WERI-Rb-1 (cell line): Measurements from ENCODE around the gene PDE10A.

Experiments
- DNase-seq: peaks from one replicate; pipeline ENCODE4 v3.0.0-alpha.2; 2020
- H3K27ac ChIP-seq: fragments of 250-450 bp; sonication (Bioruptor Pico); 2 replicates; pipeline ENCODE4 v1.5.1; 2020; ENCODE audit warnings: mild to moderate bottlenecking, moderate library complexity
- H3K27me3 ChIP-seq: fragments of 250-450 bp; sonication (Bioruptor Pico); 2 replicates; pipeline ENCODE4 v1.5.1; 2021; ENCODE audit warnings: mild to moderate bottlenecking, low read depth, moderate library complexity; ENCODE audit not compliant: insufficient read depth, severe bottlenecking
- H3K36me3 ChIP-seq: fragments of 250-450 bp; sonication (Bioruptor Pico); 2 replicates; pipeline ENCODE4 v1.5.1; 2020; ENCODE audit warnings: mild to moderate bottlenecking, moderate library complexity
- H3K4me3 ChIP-seq: 2 replicates; pipeline ENCODE4 v1.5.1; 2011; ENCODE audit warnings: low read depth, mild to moderate bottlenecking, control low read depth, low read length
- H3K9me3 ChIP-seq: fragments of 250-450 bp; sonication (Bioruptor Pico); 2 replicates; pipeline ENCODE4 v1.5.1; 2021; ENCODE audit warnings: mild to moderate bottlenecking, moderate library complexity; ENCODE audit not compliant: severe bottlenecking
- CTCF ChIP-seq: IDR thresholded peaks from 2 replicates; pipeline ENCODE4 v1.5.1; 2011; ENCODE audit warnings: low read depth, mild to moderate bottlenecking, control low read depth, inconsistent platforms, low read length

Gene PDE10A

GRCh38 chr6:165587206-165587605 lies 75.8 kb downstream of the PDE10A start:
- H3K36me3 ChIP-seq = no peaks in the 10 kb centered on the region
- H3K9me3 ChIP-seq = peaks cover 2% of the 10 kb centered on the region
- H3K27me3 ChIP-seq = peaks cover 52% of the 10 kb centered on the region
- TF ChIP-seq CTCF = no peak
- H3K4me3 ChIP-seq = no peak overlapping the region
- H3K27ac ChIP-seq = no peak overlapping the region
- no peak for DNase-seq

DNA sequence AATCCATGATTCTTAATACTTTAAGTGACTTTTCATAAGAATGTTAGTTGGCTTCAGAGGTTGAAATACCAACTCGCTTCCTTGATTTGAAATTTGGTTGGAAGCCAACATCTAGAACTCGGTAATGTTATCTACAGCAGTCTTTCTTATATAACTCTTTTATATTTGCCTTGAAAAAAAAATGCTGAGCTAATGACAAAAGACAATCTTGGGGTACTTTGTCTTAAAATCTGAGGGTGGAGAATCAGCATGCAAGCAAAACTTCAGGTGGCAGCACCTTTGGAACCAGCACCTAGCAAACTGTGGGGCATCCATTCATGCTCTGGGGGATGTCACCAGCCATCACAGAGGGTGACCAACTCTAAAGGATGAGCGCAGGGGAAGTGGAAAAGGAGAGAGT lies 76.3 kb downstream of the PDE10A start:
- Histone ChIP-seq H3K4me3 (no peak overlapping the region), H3K27ac (no peak overlapping the region), H3K27me3 (peaks cover 50% of the 10 kb centered on the region), H3K9me3 (peaks cover 1% of the 10 kb centered on the region), H3K36me3 (no peaks in the 10 kb centered on the region)
- DNase-seq = no peak
- no peak for TF ChIP-seq CTCF

- TF ChIP-seq CTCF = no peak
- no peaks in the 10 kb centered on the region for H3K36me3 ChIP-seq
- no peak overlapping the region for H3K4me3 ChIP-seq
- H3K9me3 ChIP-seq = no peaks in the 10 kb centered on the region
- peaks cover 49% of the 10 kb centered on the region for H3K27me3 ChIP-seq
- DNase-seq = no peak
- no peak overlapping the region for H3K27ac ChIP-seq
Observed at GRCh38 chr6:165585060-165585459, 78.0 kb downstream of the PDE10A start.

- DNase-seq = no peak
- H3K36me3 ChIP-seq = no peaks in the 10 kb centered on the region
- H3K4me3 ChIP-seq = no peak overlapping the region
- H3K9me3 ChIP-seq = no peaks in the 10 kb centered on the region
- no peak overlapping the region for H3K27ac ChIP-seq
- TF ChIP-seq CTCF = no peak
- peaks cover 46% of the 10 kb centered on the region for H3K27me3 ChIP-seq
Observed at GRCh38 chr6:165584541-165584940, 78.5 kb downstream of the PDE10A start.

DNA sequence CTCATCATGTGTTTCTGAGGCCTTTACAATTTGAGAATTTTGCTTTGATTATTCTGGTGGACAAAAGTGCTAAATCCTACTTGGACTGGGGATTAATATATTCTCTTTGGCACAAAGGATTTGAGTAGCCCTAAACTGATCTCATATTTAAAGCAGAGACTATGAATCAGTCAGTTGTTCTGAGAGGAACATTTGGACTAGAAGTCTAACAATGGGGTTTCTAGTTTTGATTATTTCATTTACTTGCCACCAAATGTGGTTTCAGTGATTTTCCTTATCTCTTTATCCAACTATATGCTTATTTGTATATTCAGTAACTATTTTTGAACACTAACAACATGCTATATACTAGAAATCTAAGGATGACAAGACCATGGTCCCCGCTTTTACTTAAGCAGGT lies 81.4 kb downstream of the PDE10A start:
- H3K9me3 ChIP-seq = no peaks in the 10 kb centered on the region
- peaks cover 47% of the 10 kb centered on the region for H3K27me3 ChIP-seq
- H3K27ac ChIP-seq = no peak overlapping the region
- TF ChIP-seq CTCF = no peak
- no peak for DNase-seq
- H3K36me3 ChIP-seq = no peaks in the 10 kb centered on the region
- no peak overlapping the region for H3K4me3 ChIP-seq

- H3K36me3 ChIP-seq = no peaks in the 10 kb centered on the region
- DNase-seq = no peak
- no peaks in the 10 kb centered on the region for H3K9me3 ChIP-seq
- no peak overlapping the region for H3K4me3 ChIP-seq
- TF ChIP-seq CTCF = no peak
- H3K27me3 ChIP-seq = peaks cover 47% of the 10 kb centered on the region
- no peak overlapping the region for H3K27ac ChIP-seq
Observed at GRCh38 chr6:165580136-165580535, 82.9 kb downstream of the PDE10A start.
